Hematopoietic multipotent progenitor cell treated with erythropoietin and hydrocortisone succinate and interleukin-3 and kit ligand, for 6 days (in vitro differentiated cells): Measurements from ENCODE around the gene MAPK14.

Source experiments
- DNase-seq: peaks from one replicate; pipeline ENCODE4 v3.0.0-alpha.2; 2015

Gene MAPK14

GRCh38 chr6:36141091-36141490 is 113.5 kb downstream of the MAPK14 start:
- DNase-seq, result no peak

DNA sequence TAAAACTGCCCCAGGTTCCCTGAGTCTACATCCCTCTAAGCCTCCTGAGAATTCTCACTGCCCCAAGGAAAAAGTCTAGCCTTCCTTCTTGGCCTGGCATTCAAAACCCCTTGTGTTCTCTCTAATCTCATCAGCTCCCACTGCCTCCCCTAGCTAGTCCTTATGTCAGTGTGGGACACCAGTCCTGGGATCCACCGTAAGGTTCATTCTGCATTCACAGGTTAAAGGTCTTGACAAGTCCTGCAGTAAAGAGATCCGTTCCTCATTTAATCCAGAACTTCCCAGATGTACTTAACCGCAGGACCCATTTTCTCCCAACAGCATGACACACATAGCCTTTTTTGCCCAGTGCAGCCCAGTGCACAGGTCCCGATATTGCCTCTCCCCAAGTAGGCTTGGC is 114.4 kb downstream of the MAPK14 start:
- DNase-seq, result no peak

DNA sequence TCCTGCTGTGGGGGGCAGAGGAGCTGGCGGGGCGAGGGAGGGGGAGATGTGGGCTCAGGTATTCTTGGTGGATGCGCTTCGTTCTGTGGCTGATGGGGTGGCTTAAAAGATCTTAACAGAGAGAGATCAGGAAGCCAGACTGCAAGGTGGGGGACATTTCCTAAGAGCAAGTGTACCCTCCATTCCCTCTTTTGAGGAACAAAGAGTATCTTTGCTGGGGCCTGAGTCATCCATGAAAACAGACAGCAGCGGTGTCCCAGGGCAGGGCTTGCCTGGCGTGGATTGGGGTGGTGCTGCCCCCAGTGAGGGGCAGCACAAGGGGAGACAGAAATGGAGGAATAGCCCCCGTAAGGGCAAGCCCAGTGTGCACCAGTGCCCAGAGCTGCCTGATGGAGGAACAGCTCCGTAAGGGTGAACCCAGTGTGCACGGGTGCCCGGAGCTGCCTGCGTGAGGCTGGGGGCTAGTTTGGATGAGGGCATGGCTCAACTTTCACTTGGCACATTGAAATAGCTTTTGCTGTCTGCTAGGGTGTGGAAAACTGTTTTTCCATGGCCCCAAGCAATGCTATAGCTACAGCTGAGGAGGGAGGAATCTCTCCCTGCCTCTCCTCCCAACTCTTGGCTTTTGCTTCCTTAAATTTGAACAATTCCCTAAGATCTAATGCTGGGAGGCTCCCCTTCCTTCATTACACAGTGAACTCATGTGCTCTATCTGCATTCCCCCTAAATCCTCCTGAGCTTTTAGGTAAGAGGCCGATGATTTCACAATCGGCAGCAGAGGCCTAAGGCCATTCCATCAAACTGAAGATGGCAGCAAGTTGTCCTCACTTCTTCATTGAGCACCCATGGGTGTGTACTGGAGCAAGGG is 115.6 kb downstream of the MAPK14 start:
- DNase-seq, result no peak

- DNase-seq, result no peak
Measured at GRCh38 chr6:36145495-36145894, 117.9 kb downstream of the MAPK14 start.

DNA sequence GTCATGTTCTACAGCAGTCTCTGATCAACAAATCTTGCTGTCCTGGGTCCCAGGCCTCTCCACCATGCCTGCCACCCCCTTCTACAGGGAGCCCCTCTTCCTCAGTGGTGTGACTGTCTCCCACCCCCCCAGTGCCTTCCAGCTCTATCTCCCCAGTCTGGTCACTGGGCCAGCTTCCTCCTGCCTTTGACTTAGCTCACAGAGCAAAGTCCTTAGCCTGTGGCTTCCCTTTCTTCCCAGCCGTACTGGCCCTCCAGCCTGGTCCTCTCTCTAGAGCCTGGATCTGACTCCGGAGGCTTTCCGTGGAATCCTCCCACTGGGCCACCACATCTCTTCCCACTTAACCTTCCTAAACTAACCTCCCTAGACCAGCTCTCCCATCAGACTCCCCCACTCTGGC is 119.7 kb downstream of the MAPK14 start:
- no peak for DNase-seq

DNA sequence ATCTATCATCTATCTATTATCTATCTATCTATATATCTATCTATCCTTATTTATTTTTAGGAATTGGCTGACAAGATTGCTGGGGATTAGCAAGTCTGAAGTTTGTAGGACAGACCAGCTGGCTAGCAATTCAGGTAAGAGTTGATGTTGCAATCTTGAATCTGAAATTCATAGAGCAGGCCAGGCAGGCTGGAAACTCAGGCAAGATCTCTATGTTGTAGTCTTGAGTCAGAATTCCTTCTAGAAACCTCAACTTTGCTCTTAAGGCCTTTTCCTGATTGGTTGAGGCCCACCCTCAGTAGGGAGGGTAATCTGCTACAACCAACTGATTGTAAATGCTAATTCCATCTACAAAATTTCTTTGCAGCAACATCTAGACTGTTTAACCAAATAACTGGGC is 121.9 kb downstream of the MAPK14 start:
- no peak for DNase-seq

DNA sequence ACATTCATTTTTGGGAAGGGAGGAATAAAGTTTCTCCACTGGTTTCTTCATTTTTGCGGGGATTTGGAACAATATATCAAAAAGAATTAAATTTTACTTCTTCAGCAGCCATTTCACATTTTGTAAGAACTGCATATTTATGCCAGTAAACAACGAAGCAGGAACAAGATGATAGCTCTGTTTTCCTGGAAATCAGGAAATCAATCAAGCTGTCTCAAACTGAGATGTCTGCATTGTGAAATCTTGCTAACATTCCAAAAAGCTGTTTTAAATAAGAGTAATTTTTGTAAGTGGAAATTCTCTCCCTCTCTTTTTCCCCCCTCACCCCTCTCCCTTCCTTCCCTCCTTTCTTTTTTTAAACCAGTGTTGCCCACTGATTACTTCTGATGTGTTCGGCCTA is 122.7 kb downstream of the MAPK14 start:
- DNase-seq, result no peak

DNA sequence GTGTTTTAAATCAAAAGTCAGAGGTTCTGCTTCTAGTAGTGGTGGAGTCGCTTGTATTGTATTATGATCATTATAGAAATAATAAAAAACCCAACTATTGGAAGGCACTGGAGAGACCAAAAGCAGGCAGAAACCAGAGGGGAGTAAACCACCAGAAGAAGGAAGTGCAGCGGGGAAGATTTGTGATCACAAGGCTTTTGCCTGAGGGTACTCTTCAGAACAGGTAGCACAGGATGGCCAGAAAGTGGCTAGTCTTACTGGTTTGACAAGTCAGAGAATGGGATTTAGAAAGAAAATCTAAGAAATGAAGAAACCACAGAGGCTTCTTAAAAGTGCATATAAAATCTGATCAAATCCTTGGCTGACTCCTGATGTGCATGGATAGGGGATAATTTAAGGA is 126.7 kb downstream of the MAPK14 start:
- DNase-seq, result no peak

DNA sequence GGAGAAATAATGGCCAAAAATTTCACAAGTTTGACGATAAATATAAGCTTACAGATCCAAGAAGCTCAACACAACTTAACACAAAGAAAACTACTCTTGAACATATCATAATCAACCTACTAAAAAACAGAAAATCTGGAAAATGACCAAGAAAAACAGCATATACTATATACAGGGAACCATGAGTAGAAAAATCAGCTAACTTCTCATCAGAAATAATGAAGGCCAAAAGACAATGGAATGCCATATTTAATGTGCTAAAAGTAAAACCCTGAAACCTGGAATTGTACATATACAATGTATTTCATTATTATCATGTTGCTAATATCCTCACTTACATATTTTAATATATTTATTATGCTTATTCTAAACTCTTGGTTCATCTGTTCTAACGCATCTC is 128.1 kb downstream of the MAPK14 start:
- no peak for DNase-seq

- no peak for DNase-seq
Measured at GRCh38 chr6:36160147-36160760, 132.6 kb downstream of the MAPK14 start.
